Gastrocnemius medialis (tissue), 4 donors: ENCODE measurements around the gene CA12.

Source experiments
- POLR2A ChIP-seq, 2 donors: fragments of 450-650 bp; IDR thresholded peaks; one replicate each; pipeline ENCODE4 v1.6.1; 2017; ENCODE audit warnings: antibody characterized with exemption in 2 of 2, mild to moderate bottlenecking in 2 of 2, moderate library complexity in 2 of 2
- TF ChIP-seq, protein P1 (sequence below), 5 experiments: fragments of 450-650 bp in 3 of 5; fragments of 200-600 bp in 2 of 5; sonication (generic) in 2 of 5; IDR thresholded peaks in 4 of 5; conservative IDR thresholded peaks in 1 of 5; 1 replicate in 4 of 5; 2 replicates in 1 of 5; pipeline ENCODE4 v1.5.1; 2016 to 2019; ENCODE audit warnings: antibody characterized with exemption in 5 of 5, mild to moderate bottlenecking in 3 of 5, moderate library complexity in 3 of 5

DNA sequence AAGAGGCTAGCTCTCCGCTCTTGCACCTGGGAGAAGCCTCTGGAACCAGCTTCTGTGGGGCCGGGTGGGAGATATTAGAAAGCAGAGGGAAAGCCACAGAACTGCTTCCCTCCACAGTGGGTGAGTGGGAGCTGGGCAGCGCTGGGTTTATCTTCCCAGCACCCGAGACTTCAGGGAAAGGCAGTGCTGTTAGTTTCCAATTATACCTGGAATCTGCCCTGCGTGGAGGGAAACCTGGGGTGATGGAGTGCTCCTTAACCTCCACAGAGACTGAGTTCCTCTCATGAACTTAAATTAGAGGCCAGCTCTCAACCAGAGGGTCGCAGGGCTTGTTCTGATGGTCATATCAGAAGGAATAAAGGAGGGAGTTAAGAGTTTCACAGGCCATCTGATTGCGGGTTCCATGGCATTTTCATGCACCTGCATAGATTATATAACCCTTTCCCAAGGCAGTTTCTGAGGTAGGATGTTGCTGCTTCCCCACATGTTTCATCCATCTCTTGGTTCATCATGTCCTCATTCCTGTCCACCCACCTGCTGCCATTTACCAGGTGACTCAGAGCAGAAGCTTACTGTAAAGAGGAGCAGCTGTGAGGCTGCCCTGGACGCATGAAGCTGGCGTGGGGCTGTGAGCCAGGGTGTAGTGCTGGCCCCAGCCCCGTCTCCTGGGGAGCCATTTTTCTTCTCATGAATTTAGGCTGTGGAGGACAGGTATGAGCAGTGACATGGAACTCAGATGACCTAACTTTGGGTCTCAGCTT is 42.5 kb downstream of the CA12 start:
- no peak for TF ChIP-seq POLR2A (IDR thresholded peaks at IDR 0.05)
- TF ChIP-seq, protein P1, sequence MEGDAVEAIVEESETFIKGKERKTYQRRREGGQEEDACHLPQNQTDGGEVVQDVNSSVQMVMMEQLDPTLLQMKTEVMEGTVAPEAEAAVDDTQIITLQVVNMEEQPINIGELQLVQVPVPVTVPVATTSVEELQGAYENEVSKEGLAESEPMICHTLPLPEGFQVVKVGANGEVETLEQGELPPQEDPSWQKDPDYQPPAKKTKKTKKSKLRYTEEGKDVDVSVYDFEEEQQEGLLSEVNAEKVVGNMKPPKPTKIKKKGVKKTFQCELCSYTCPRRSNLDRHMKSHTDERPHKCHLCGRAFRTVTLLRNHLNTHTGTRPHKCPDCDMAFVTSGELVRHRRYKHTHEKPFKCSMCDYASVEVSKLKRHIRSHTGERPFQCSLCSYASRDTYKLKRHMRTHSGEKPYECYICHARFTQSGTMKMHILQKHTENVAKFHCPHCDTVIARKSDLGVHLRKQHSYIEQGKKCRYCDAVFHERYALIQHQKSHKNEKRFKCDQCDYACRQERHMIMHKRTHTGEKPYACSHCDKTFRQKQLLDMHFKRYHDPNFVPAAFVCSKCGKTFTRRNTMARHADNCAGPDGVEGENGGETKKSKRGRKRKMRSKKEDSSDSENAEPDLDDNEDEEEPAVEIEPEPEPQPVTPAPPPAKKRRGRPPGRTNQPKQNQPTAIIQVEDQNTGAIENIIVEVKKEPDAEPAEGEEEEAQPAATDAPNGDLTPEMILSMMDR (IDR thresholded peaks at IDR 0.05 in 4 of 5, conservative IDR thresholded peaks at IDR 0.05 in 1 of 5) = no peak
